SK-N-SH treated with all-trans-retinoic acid at 6 μM for 48 hours (cell line): ENCODE measurements around the gene FCHSD2.

Source experiments
- ATAC-seq: fragments of 200-7000 bp; cut with Tn5 transposase; 3 replicates; pipeline ENCODE4 v1.9.1; 2020; ENCODE audit warnings: mild to moderate bottlenecking, moderate library complexity
- ARNTL ChIP-seq: fragments of 450-650 bp; formaldehyde crosslinking; IDR thresholded peaks from 2 replicates; pipeline ENCODE4 v1.5.0; 2020; ENCODE audit warnings: low read depth, mild to moderate bottlenecking, moderate library complexity, borderline replicate concordance
- BACH2 ChIP-seq: fragments of 250-450 bp; sonication (Bioruptor Pico); IDR thresholded peaks from 2 replicates; pipeline ENCODE4 v1.9.0; 2021; ENCODE audit warnings: mild to moderate bottlenecking, borderline replicate concordance
- CSDC2 ChIP-seq: fragments of 250-450 bp; sonication (Bioruptor Pico); IDR thresholded peaks from 2 replicates; pipeline ENCODE4 v1.5.0; 2020; ENCODE audit warnings: mild to moderate bottlenecking, moderate library complexity
- ESRRG ChIP-seq: fragments of 250-450 bp; sonication (Bioruptor Pico); IDR thresholded peaks from 2 replicates; pipeline ENCODE4 v1.6.1; 2021; ENCODE audit warnings: mild to moderate bottlenecking
- GLIS3 ChIP-seq: fragments of 250-450 bp; sonication (Bioruptor Pico); IDR thresholded peaks from 2 replicates; pipeline ENCODE4 v1.5.0; 2020; ENCODE audit warnings: mild to moderate bottlenecking, moderate library complexity
- ISL1 ChIP-seq: fragments of 250-450 bp; sonication (Bioruptor Pico); IDR thresholded peaks from 2 replicates; pipeline ENCODE4 v2.1.2; 2022; ENCODE audit warnings: mild to moderate bottlenecking, moderate library complexity
- OSR1 ChIP-seq: fragments of 250-450 bp; sonication (Bioruptor Pico); IDR thresholded peaks from 2 replicates; pipeline ENCODE4 v1.8.0; 2022; ENCODE audit warnings: moderate library complexity, mild to moderate bottlenecking, inconsistent platforms
- PATZ1 ChIP-seq: fragments of 250-450 bp; sonication (Bioruptor Pico); IDR thresholded peaks from 2 replicates; pipeline ENCODE4 v1.8.0; 2020; ENCODE audit warnings: mild to moderate bottlenecking, moderate library complexity, borderline replicate concordance
- POU6F1 ChIP-seq: fragments of 250-450 bp; sonication (Bioruptor Pico); IDR thresholded peaks from 2 replicates; pipeline ENCODE4 v1.8.0; 2021; ENCODE audit warnings: low read depth, mild to moderate bottlenecking, moderate library complexity, borderline replicate concordance
- PPARA ChIP-seq: fragments of 250-450 bp; sonication (Bioruptor Pico); IDR thresholded peaks from 2 replicates; pipeline ENCODE4 v1.5.0; 2020; ENCODE audit warnings: mild to moderate bottlenecking, borderline replicate concordance
- RARB ChIP-seq: fragments of 250-450 bp; sonication (Bioruptor Pico); IDR thresholded peaks from 2 replicates; pipeline ENCODE4 v1.8.0; 2021; ENCODE audit warnings: mild to moderate bottlenecking, moderate library complexity
- SNAI2 ChIP-seq: fragments of 250-450 bp; sonication (Bioruptor Pico); IDR thresholded peaks from 2 replicates; pipeline ENCODE4 v1.5.0; 2020; ENCODE audit warnings: mild to moderate bottlenecking, moderate library complexity
- TCF4 ChIP-seq: fragments of 250-450 bp; sonication (Bioruptor Pico); IDR thresholded peaks from 2 replicates; pipeline ENCODE4 v1.8.0; 2021; ENCODE audit warnings: mild to moderate bottlenecking, moderate library complexity, borderline replicate concordance
- TOX ChIP-seq: fragments of 250-450 bp; sonication (Bioruptor Pico); IDR thresholded peaks from 2 replicates; pipeline ENCODE4 v1.8.0; 2021; ENCODE audit warnings: mild to moderate bottlenecking, moderate library complexity, borderline replicate concordance
- TSHZ2 ChIP-seq: fragments of 250-450 bp; sonication (Bioruptor Pico); IDR thresholded peaks from 2 replicates; pipeline ENCODE4 v1.5.0; 2020; ENCODE audit warnings: mild to moderate bottlenecking, moderate library complexity
- ZC3H10 ChIP-seq: fragments of 250-450 bp; sonication (Bioruptor Pico); IDR thresholded peaks from 2 replicates; pipeline ENCODE4 v1.5.1; 2021; ENCODE audit warnings: mild to moderate bottlenecking, moderate library complexity
- ZFP3 ChIP-seq: fragments of 250-450 bp; sonication (Bioruptor Pico); IDR thresholded peaks from 2 replicates; pipeline ENCODE4 v1.5.0; 2020; ENCODE audit warnings: mild to moderate bottlenecking, moderate library complexity
- ZFP30 ChIP-seq: fragments of 450-650 bp; formaldehyde crosslinking; IDR thresholded peaks from 2 replicates; pipeline ENCODE4 v1.5.0; 2022; ENCODE audit warnings: mild to moderate bottlenecking, moderate library complexity
- ZNF565 ChIP-seq: fragments of 450-650 bp; formaldehyde crosslinking; conservative IDR thresholded peaks from 2 replicates; pipeline ENCODE4 v1.5.0; 2020; ENCODE audit warnings: low read depth, mild to moderate bottlenecking, moderate library complexity
- ZNF70 ChIP-seq: fragments of 450-650 bp; formaldehyde crosslinking; IDR thresholded peaks from 2 replicates; pipeline ENCODE4 v1.5.0; 2020; ENCODE audit warnings: mild to moderate bottlenecking, moderate library complexity
- ZNF8 ChIP-seq: fragments of 450-650 bp; formaldehyde crosslinking; IDR thresholded peaks from 2 replicates; pipeline ENCODE4 v1.5.0; 2020; ENCODE audit warnings: mild to moderate bottlenecking, moderate library complexity
- TF ChIP-seq, protein P1 (sequence below): fragments of 250-450 bp; sonication (Bioruptor Pico); IDR thresholded peaks from 2 replicates; pipeline ENCODE4 v1.5.1; 2020; ENCODE audit warnings: low read depth, mild to moderate bottlenecking, moderate library complexity
- TF ChIP-seq, protein P2 (sequence below): fragments of 250-450 bp; sonication (Bioruptor Pico); IDR thresholded peaks from 2 replicates; pipeline ENCODE4 v1.5.1; 2021; ENCODE audit warnings: mild to moderate bottlenecking, moderate library complexity

The FCHSD2 gene

GRCh38 chr11:72974487-72975205 lies 167.5 kb downstream of the FCHSD2 start:
- ATAC-seq: no peak
- TF ChIP-seq ESRRG (no peak), BACH2 (no peak), ZNF565 (no peak), ZFP30 (no peak), TSHZ2 (CRISPR knock-in tag) (no peak), PATZ1 (no peak), TOX (CRISPR knock-in tag) (no peak), ZNF70 (CRISPR knock-in tag) (no peak), TCF4 (CRISPR knock-in tag) (no peak), ISL1 (CRISPR knock-in tag) (no peak), POU6F1 (CRISPR knock-in tag) (no peak), SNAI2 (no peak), RARB (CRISPR knock-in tag) (no peak), CSDC2 (CRISPR knock-in tag) (no peak), ZC3H10 (CRISPR knock-in tag) (no peak), OSR1 (CRISPR knock-in tag) (no peak)
- TF ChIP-seq, protein P1, sequence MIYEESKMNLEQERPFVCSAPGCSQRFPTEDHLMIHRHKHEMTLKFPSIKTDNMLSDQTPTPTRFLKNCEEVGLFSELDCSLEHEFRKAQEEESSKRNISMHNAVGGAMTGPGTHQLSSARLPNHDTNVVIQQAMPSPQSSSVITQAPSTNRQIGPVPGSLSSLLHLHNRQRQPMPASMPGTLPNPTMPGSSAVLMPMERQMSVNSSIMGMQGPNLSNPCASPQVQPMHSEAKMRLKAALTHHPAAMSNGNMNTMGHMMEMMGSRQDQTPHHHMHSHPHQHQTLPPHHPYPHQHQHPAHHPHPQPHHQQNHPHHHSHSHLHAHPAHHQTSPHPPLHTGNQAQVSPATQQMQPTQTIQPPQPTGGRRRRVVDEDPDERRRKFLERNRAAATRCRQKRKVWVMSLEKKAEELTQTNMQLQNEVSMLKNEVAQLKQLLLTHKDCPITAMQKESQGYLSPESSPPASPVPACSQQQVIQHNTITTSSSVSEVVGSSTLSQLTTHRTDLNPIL (CRISPR knock-in tag): no peak

DNA sequence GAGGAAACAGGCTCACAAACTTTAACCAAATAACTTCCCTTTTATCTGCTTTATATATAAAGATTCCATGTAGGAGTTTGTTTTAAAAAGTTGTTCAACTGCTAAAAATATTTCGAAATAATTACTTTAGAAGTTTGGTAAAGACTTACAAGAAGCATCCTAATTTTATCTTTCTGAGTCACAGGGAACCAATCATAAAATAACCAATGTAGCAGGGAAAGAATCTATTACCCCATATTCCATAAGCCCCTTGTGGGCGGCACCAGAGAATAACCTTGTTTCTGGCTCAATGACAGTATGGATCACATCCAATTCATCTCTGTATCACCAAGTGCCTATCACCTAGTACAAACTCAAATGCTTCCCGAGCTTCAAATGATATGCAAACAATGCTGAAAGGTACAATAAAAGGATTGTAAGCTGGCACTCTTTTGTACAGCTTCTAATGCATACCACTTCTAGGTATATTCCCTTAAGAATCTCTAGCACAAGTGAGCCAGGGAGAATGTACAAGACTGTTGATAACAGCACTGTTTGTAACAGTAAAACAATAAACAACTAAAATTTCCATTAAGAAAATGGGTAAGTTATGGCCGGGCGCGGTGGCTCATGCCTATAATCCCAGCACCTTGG lies 169.5 kb downstream of the FCHSD2 start:
- ATAC-seq: no peak
- TF ChIP-seq CSDC2 (CRISPR knock-in tag) (no peak), BACH2 (no peak), ARNTL (CRISPR knock-in tag) (no peak), ESRRG (no peak), RARB (CRISPR knock-in tag) (no peak), ZFP30 (no peak), ZNF8 (CRISPR knock-in tag) (no peak), PPARA (CRISPR knock-in tag) (no peak), TSHZ2 (CRISPR knock-in tag) (no peak), SNAI2 (no peak), GLIS3 (CRISPR knock-in tag) (no peak), ZC3H10 (CRISPR knock-in tag) (no peak), ZFP3 (CRISPR knock-in tag) (no peak), OSR1 (CRISPR knock-in tag) (no peak), POU6F1 (CRISPR knock-in tag) (no peak), TCF4 (CRISPR knock-in tag) (no peak), TOX (CRISPR knock-in tag) (no peak), ZNF70 (CRISPR knock-in tag) (no peak)
- TF ChIP-seq, protein P2, sequence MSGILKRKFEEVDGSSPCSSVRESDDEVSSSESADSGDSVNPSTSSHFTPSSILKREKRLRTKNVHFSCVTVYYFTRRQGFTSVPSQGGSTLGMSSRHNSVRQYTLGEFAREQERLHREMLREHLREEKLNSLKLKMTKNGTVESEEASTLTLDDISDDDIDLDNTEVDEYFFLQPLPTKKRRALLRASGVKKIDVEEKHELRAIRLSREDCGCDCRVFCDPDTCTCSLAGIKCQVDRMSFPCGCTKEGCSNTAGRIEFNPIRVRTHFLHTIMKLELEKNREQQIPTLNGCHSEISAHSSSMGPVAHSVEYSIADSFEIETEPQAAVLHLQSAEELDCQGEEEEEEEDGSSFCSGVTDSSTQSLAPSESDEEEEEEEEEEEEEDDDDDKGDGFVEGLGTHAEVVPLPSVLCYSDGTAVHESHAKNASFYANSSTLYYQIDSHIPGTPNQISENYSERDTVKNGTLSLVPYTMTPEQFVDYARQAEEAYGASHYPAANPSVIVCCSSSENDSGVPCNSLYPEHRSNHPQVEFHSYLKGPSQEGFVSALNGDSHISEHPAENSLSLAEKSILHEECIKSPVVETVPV: no peak
- TF ChIP-seq, protein P1 (CRISPR knock-in tag): no peak
